COLO668 (cell line): ENCODE results near the gene RPRD1B.
"Not testable (repeated sequence)": the region's sequence is repeated elsewhere in the genome, so short reads cannot be mapped to it uniquely, and the experiment has no call there.

Source experiments
- DNase-seq: peaks from one replicate; lab custom pipeline; 2025; ENCODE audit not compliant: unreplicated experiment; lab: John Stamatoyannopoulos, UW

Gene RPRD1B

GRCh38 chr20:38001173-38001875, 32.2 kb upstream of the RPRD1B start:
- DNase-seq: no peak

- no peak for DNase-seq
Measured at GRCh38 chr20:38001981-38002380, 31.6 kb upstream of the RPRD1B start.

GRCh38 chr20:38002422-38002821, 31.1 kb upstream of the RPRD1B start:
- no peak for DNase-seq

GRCh38 chr20:38004416-38004815, 29.1 kb upstream of the RPRD1B start:
- no peak for DNase-seq

GRCh38 chr20:38005903-38006302, 27.6 kb upstream of the RPRD1B start:
- DNase-seq: no peak

- DNase-seq: no peak
Measured at GRCh38 chr20:38007526-38007925, 26.0 kb upstream of the RPRD1B start.

GRCh38 chr20:38008233-38008944, 25.2 kb upstream of the RPRD1B start:
- DNase-seq: no peak

GRCh38 chr20:38009416-38009815, 24.1 kb upstream of the RPRD1B start:
- DNase-seq: not testable (repeated sequence)

GRCh38 chr20:38011696-38012095, 21.9 kb upstream of the RPRD1B start:
- no peak for DNase-seq

GRCh38 chr20:38012332-38012731, 21.2 kb upstream of the RPRD1B start:
- DNase-seq: no peak

GRCh38 chr20:38013887-38014286, 19.7 kb upstream of the RPRD1B start:
- no peak for DNase-seq

GRCh38 chr20:38017959-38018358, 15.6 kb upstream of the RPRD1B start:
- no peak for DNase-seq

- DNase-seq: no peak
Measured at GRCh38 chr20:38018385-38018784, 15.2 kb upstream of the RPRD1B start.

GRCh38 chr20:38021087-38021772, 12.3 kb upstream of the RPRD1B start:
- peak; percentile 27 for DNase-seq

GRCh38 chr20:38023181-38024001, 10.2 kb upstream of the RPRD1B start:
- no peak for DNase-seq

- DNase-seq: no peak
Measured at GRCh38 chr20:38024496-38024895, 9.1 kb upstream of the RPRD1B start.

- DNase-seq: no peak
Measured at GRCh38 chr20:38029453-38029852, 4.1 kb upstream of the RPRD1B start.

GRCh38 chr20:38031957-38032356, 1.6 kb upstream of the RPRD1B start:
- no peak for DNase-seq

- peak; percentile 73 for DNase-seq
Measured at GRCh38 chr20:38032585-38033329, 789 bp upstream of the RPRD1B start.

- no peak for DNase-seq
Measured at GRCh38 chr20:38034108-38034649, 633 bp downstream of the RPRD1B start.
